ENCODE data around the gene SPEG.

The SPEG gene

DNA sequence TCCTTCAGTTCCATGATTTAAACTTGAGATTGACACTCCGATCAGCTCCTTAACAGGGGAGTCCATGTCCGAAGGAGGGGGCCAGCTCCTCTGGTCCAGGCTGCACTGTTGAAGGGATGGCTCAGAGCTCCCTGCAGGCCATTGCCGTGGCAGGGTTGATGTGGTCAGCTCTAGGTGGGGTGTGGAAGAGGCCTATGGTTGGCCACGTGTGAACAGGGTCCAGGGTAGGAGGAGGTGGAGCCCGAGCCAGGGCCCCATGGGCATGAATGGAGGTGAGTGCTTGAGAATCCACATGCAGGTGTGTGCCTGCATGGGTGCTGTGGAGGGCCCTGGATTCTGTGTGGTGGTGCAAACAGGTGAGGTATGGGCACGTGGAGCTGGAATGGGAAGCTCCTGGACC lies 1.1 kb downstream of the SPEG start:
- Histone ChIP-seq H3K4me1 (ENCODE audit: control insufficient read depth, low read length) (no peaks in the 10 kb centered on the region), H3K27me3 (ENCODE audit: control insufficient read depth, low read length) (peaks cover 18% of the 10 kb centered on the region), H3K4me2 (ENCODE audit: low read length) (no peak overlapping the region), H4K20me1 (ENCODE audit: control insufficient read depth, insufficient read depth, low read depth, low read length) (no peaks in the 10 kb centered on the region), H3K79me2 (ENCODE audit: control insufficient read depth, low read length) (no peaks in the 10 kb centered on the region), H3F3A (ENCODE audit: control insufficient read depth, insufficient read depth) (no peaks in the 10 kb centered on the region), H3K9me2 (replicated peaks; ENCODE audit: control insufficient read depth, low read length) (no peaks in the 10 kb centered on the region), H3K36me3 (ENCODE audit: control insufficient read depth, low read length) (no peaks in the 10 kb centered on the region), H3K9me3 (ENCODE audit: control insufficient read depth, insufficient read depth, low read length) (no peaks in the 10 kb centered on the region), H3K4me3 (ENCODE audit: low read length) (no peak overlapping the region), H3K27ac (ENCODE audit: low read depth, low read length) (no peak overlapping the region)
- TF ChIP-seq, protein P1, sequence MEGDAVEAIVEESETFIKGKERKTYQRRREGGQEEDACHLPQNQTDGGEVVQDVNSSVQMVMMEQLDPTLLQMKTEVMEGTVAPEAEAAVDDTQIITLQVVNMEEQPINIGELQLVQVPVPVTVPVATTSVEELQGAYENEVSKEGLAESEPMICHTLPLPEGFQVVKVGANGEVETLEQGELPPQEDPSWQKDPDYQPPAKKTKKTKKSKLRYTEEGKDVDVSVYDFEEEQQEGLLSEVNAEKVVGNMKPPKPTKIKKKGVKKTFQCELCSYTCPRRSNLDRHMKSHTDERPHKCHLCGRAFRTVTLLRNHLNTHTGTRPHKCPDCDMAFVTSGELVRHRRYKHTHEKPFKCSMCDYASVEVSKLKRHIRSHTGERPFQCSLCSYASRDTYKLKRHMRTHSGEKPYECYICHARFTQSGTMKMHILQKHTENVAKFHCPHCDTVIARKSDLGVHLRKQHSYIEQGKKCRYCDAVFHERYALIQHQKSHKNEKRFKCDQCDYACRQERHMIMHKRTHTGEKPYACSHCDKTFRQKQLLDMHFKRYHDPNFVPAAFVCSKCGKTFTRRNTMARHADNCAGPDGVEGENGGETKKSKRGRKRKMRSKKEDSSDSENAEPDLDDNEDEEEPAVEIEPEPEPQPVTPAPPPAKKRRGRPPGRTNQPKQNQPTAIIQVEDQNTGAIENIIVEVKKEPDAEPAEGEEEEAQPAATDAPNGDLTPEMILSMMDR (IDR thresholded peaks at IDR 0.05; ENCODE audit: low read depth, low read length, poor library complexity, severe bottlenecking) = no peak
- no peak for TF ChIP-seq EZH2phosphoT487 (IDR thresholded peaks at IDR 0.05; ENCODE audit: borderline replicate concordance, low read length)

DNA sequence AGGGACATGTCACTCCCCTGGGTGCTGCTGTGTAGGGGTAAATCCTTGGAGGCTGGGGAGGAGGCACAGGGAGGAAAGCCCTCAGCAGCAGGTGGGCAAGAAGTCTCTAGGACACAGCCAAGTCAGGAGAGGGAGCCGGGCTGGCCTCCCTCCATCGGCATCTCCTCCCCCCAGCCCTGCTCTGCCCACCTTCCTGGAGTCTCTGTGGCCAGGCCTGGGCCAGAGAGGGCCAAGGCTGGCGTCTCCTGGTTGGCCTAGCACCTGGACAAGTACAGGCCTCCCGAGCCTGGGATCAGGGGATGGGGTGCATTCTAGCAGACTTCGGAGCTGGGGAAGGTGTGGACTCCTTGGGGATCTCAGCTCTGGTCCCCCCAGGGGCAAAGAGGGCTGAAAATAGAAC lies 1.8 kb downstream of the SPEG start:
- H3K36me3 ChIP-seq (ENCODE audit: control insufficient read depth, low read length) = no peaks in the 10 kb centered on the region
- H3K4me2 ChIP-seq (ENCODE audit: low read length) = no peak overlapping the region
- H3K9me3 ChIP-seq (ENCODE audit: control insufficient read depth, insufficient read depth, low read length) = no peaks in the 10 kb centered on the region
- no peaks in the 10 kb centered on the region for H3F3A ChIP-seq (ENCODE audit: control insufficient read depth, insufficient read depth)
- H3K27me3 ChIP-seq (ENCODE audit: control insufficient read depth, low read length) = peaks cover 26% of the 10 kb centered on the region
- H3K4me1 ChIP-seq (ENCODE audit: control insufficient read depth, low read length) = peaks cover 1% of the 10 kb centered on the region; the same call in 1 of the 2 replicates
- no peaks in the 10 kb centered on the region for H3K9me2 ChIP-seq (replicated peaks; ENCODE audit: control insufficient read depth, low read length)
- no peaks in the 10 kb centered on the region for H3K79me2 ChIP-seq (ENCODE audit: control insufficient read depth, low read length)
- no peak overlapping the region for H3K27ac ChIP-seq (ENCODE audit: low read depth, low read length)
- H4K20me1 ChIP-seq (ENCODE audit: control insufficient read depth, insufficient read depth, low read depth, low read length) = no peaks in the 10 kb centered on the region
- H3K4me3 ChIP-seq (ENCODE audit: low read length) = no peak overlapping the region
- TF ChIP-seq, protein P1 (IDR thresholded peaks at IDR 0.05; ENCODE audit: low read depth, low read length, poor library complexity, severe bottlenecking) = no peak
- TF ChIP-seq EZH2phosphoT487 (IDR thresholded peaks at IDR 0.05; ENCODE audit: borderline replicate concordance, low read length) = no peak

DNA sequence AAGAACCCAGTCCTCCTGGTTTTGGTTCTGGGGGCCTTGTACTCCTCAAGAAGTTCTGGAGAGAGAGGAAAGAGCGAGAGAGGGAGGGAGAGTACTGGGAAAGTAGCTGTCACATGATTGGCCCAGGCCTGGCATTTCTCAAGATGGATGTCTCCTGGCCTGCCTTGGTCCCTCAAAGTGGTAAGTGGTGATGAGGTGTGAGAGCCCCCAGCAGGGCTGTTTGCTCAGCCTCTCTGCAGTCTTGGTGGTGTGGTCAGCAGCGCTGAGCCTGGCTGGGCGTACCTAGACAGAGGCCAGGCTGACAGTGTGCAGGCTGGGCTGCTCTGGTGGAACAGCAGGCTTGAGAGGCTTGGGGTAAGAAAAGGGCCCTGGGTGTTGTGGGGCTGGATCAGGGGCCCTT lies 2.5 kb downstream of the SPEG start:
- Histone ChIP-seq H3K79me2 (ENCODE audit: control insufficient read depth, low read length) (no peaks in the 10 kb centered on the region), H3F3A (ENCODE audit: control insufficient read depth, insufficient read depth) (no peaks in the 10 kb centered on the region), H3K9me2 (replicated peaks; ENCODE audit: control insufficient read depth, low read length) (no peaks in the 10 kb centered on the region), H3K9me3 (ENCODE audit: control insufficient read depth, insufficient read depth, low read length) (no peaks in the 10 kb centered on the region), H3K4me2 (ENCODE audit: low read length) (no peak overlapping the region), H3K27me3 (ENCODE audit: control insufficient read depth, low read length) (peaks cover 28% of the 10 kb centered on the region), H3K36me3 (ENCODE audit: control insufficient read depth, low read length) (no peaks in the 10 kb centered on the region), H3K4me1 (ENCODE audit: control insufficient read depth, low read length) (peaks cover 2% of the 10 kb centered on the region; the same call in 1 of the 2 replicates), H3K4me3 (ENCODE audit: low read length) (no peak overlapping the region), H3K27ac (ENCODE audit: low read depth, low read length) (no peak overlapping the region), H4K20me1 (ENCODE audit: control insufficient read depth, insufficient read depth, low read depth, low read length) (no peaks in the 10 kb centered on the region)
- TF ChIP-seq, protein P1 (IDR thresholded peaks at IDR 0.05; ENCODE audit: low read depth, low read length, poor library complexity, severe bottlenecking) = no peak
- no peak for TF ChIP-seq EZH2phosphoT487 (IDR thresholded peaks at IDR 0.05; ENCODE audit: borderline replicate concordance, low read length)

Data from DOHH2 (cell line).